ENCODE measurements around the gene PCDHGA9.
"Not testable (repeated sequence)": the region's sequence is repeated elsewhere in the genome, so short reads cannot be mapped to it uniquely, and the experiment has no call there.

Gene PCDHGA9

DNA sequence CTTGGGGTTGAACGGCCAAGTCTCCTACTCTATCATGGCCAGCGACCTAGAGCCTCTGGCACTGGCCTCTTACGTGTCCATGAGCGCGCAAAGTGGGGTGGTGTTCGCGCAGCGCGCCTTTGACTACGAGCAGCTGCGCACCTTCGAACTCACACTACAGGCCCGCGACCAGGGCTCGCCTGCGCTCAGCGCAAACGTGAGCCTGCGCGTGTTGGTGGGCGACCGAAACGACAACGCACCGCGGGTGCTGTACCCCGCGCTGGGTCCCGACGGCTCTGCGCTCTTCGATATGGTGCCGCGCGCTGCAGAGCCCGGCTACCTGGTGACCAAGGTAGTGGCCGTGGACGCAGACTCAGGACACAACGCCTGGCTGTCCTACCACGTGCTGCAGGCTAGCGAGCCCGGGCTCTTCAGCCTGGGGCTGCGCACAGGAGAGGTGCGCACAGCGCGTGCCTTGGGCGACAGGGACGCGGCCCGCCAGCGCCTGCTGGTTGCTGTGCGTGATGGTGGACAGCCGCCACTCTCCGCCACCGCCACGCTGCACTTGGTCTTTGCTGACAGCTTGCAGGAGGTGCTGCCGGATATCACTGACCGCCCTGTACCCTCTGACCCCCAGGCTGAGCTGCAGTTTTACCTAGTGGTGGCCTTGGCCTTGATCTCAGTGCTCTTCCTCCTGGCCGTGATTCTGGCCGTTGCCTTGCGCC is 2.9 kb upstream of the PCDHGA9 start:
- H3K27me3 ChIP-seq (ENCODE audit: insufficient read depth, low read length), result no peaks in the 10 kb centered on the region
- H3K4me3 ChIP-seq (ENCODE audit: low read length), result no peak overlapping the region
- no peak overlapping the region for H3K9ac ChIP-seq (ENCODE audit: low read depth, low read length)
- H3K36me3 ChIP-seq (ENCODE audit: insufficient read depth, low read length), result no peaks in the 10 kb centered on the region; the same call in 1 of the 2 replicates
- peaks cover 52% of the 10 kb centered on the region for H3K9me3 ChIP-seq (ENCODE audit: insufficient read depth, low read depth, low read length)
- no peaks in the 10 kb centered on the region for H3K4me1 ChIP-seq (ENCODE audit: insufficient read depth, low read length)
- no peak overlapping the region for H3K27ac ChIP-seq (ENCODE audit: low read depth, low read length)
- WGBS, result 97% methylated on average over 61 of the region's 61 CpGs

DNA sequence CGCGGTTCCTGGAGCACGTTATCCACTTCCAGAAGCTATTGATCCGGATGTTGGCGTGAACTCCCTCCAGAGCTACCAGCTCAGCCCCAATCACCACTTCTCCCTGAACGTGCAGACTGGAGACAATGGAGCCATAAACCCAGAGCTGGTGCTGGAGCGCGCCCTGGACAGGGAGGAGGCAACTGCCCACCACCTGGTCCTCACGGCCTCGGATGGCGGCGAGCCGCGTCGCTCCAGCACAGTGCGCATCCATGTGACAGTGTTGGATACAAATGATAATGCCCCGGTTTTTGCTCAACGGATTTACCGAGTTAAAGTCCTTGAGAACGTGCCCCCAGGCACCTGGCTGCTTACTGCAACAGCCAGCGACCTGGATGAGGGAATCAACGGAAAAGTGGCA is 809 bp downstream of the PCDHGA9 start:
- 94% methylated on average over 22 of the region's 22 CpGs for WGBS
- no peak overlapping the region for H3K9ac ChIP-seq (ENCODE audit: low read depth, low read length)
- H3K9me3 ChIP-seq (ENCODE audit: insufficient read depth, low read depth, low read length), result peaks cover 29% of the 10 kb centered on the region
- H3K4me1 ChIP-seq (ENCODE audit: insufficient read depth, low read length), result no peaks in the 10 kb centered on the region
- 0 out of 2 replicates have a peak, but pooled peaks cover under 1% of the 10 kb centered on the region for H3K27me3 ChIP-seq (ENCODE audit: insufficient read depth, low read length)
- no peaks in the 10 kb centered on the region; the same call in 1 of the 2 replicates for H3K36me3 ChIP-seq (ENCODE audit: insufficient read depth, low read length)
- no peak overlapping the region for H3K4me3 ChIP-seq (ENCODE audit: low read length)
- no peak overlapping the region for H3K27ac ChIP-seq (ENCODE audit: low read depth, low read length)

GRCh38 chr5:141407790-141408505 is 5.4 kb downstream of the PCDHGA9 start, which contains the start of gene PCDHGB6:
TSS of gene PCDHGB6 (plus strand) at chr5:141408021. CDS start at chr5:141408203, 182 bp downstream.
- not testable (repeated sequence) for H3K27me3 ChIP-seq (ENCODE audit: insufficient read depth, low read length); H3K36me3 ChIP-seq (ENCODE audit: insufficient read depth, low read length); H3K27ac ChIP-seq (ENCODE audit: low read depth, low read length); H3K4me1 ChIP-seq (ENCODE audit: insufficient read depth, low read length)
- H3K9me3 ChIP-seq (ENCODE audit: insufficient read depth, low read depth, low read length), result peaks cover 10% of the 10 kb centered on the region; the same call in 1 of the 2 replicates
- peak within 1 kb of the TSS; percentile 71 for H3K9ac ChIP-seq (ENCODE audit: low read depth, low read length)
- H3K4me3 ChIP-seq (ENCODE audit: low read length), result peak within 1 kb of the TSS; percentile 69
- WGBS, result 66% methylated on average over 49 of the region's 51 CpGs

- Histone ChIP-seq H3K27me3 (ENCODE audit: insufficient read depth, low read length) (peaks cover 10% of the 10 kb centered on the region), H3K27ac (ENCODE audit: low read depth, low read length) (no peak overlapping the region), H3K9ac (ENCODE audit: low read depth, low read length) (no peak overlapping the region), H3K36me3 (ENCODE audit: insufficient read depth, low read length) (peaks cover 3% of the 10 kb centered on the region; the same call in 1 of the 2 replicates), H3K4me3 (ENCODE audit: low read length) (no peak overlapping the region), H3K4me1 (ENCODE audit: insufficient read depth, low read length) (no peaks in the 10 kb centered on the region), H3K9me3 (ENCODE audit: insufficient read depth, low read depth, low read length) (peaks cover 16% of the 10 kb centered on the region; the same call in 1 of the 2 replicates)
- 97% methylated on average over 64 of the region's 64 CpGs for whole genome bisulfite sequencing
These were observed 7.2 kb downstream of the PCDHGA9 start for GRCh38 chr5:141409598-141410306.

DNA sequence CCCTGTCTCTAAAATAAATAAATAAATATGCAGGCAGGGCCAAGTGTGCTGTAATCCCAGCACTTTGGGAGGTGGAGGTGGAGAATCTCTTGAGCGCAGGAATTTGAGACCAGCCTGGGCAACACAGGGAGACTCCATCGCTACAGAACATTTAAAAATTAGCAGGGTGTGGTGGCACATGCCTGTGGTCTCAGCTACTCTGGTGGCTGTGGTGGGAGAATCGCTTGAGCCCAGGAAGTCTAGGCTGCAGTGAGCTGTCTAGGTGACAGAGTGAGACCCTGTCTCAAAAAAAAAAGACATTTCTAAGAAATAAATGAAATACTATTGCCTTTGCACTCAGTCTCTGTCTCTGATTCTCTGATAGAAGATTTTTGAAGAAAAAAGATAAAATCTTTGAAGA is 9.0 kb downstream of the PCDHGA9 start:
- H3K4me1 ChIP-seq (ENCODE audit: insufficient read depth, low read length), result no peaks in the 10 kb centered on the region
- peaks cover 3% of the 10 kb centered on the region; the same call in 1 of the 2 replicates for H3K36me3 ChIP-seq (ENCODE audit: insufficient read depth, low read length)
- H3K9me3 ChIP-seq (ENCODE audit: insufficient read depth, low read depth, low read length), result peaks cover 21% of the 10 kb centered on the region; the same call in 1 of the 2 replicates
- H3K9ac ChIP-seq (ENCODE audit: low read depth, low read length), result no peak overlapping the region
- no peak overlapping the region for H3K4me3 ChIP-seq (ENCODE audit: low read length)
- H3K27me3 ChIP-seq (ENCODE audit: insufficient read depth, low read length), result peaks cover 10% of the 10 kb centered on the region
- WGBS, result 97% methylated on average over 3 of the region's 3 CpGs
- no peak overlapping the region for H3K27ac ChIP-seq (ENCODE audit: low read depth, low read length)

- H3K9me3 ChIP-seq (ENCODE audit: insufficient read depth, low read depth, low read length), result peaks cover 21% of the 10 kb centered on the region; the same call in 1 of the 2 replicates
- H3K9ac ChIP-seq (ENCODE audit: low read depth, low read length), result peak within 1 kb of the TSS; percentile 71
- no peaks in the 10 kb centered on the region for H3K4me1 ChIP-seq (ENCODE audit: insufficient read depth, low read length)
- no peak within 1 kb of the TSS for H3K27ac ChIP-seq (ENCODE audit: low read depth, low read length)
- peaks cover 10% of the 10 kb centered on the region for H3K27me3 ChIP-seq (ENCODE audit: insufficient read depth, low read length)
- peaks cover 3% of the 10 kb centered on the region; the same call in 1 of the 2 replicates for H3K36me3 ChIP-seq (ENCODE audit: insufficient read depth, low read length)
- H3K4me3 ChIP-seq (ENCODE audit: low read length), result peak within 1 kb of the TSS; percentile 77
- 85% methylated on average over 31 of the region's 31 CpGs for WGBS
These were observed 10.4 kb downstream of the PCDHGA9 start, which contains the start of gene PCDHGA10 for GRCh38 chr5:141412854-141413539. TSS of gene PCDHGA10 (plus strand) at chr5:141412987. CDS start at chr5:141413176, 189 bp downstream.

- H3K9me3 ChIP-seq (ENCODE audit: insufficient read depth, low read depth, low read length), result peaks cover 26% of the 10 kb centered on the region
- WGBS, result 90% methylated on average over 25 of the region's 25 CpGs
- peak overlapping the region; percentile 77 for H3K4me3 ChIP-seq (ENCODE audit: low read length)
- H3K27me3 ChIP-seq (ENCODE audit: insufficient read depth, low read length), result peaks cover 12% of the 10 kb centered on the region
- H3K36me3 ChIP-seq (ENCODE audit: insufficient read depth, low read length), result peaks cover 6% of the 10 kb centered on the region; the same call in 1 of the 2 replicates
- H3K9ac ChIP-seq (ENCODE audit: low read depth, low read length), result peak overlapping the region; percentile 71; the same call in 1 of the 2 replicates
- H3K27ac ChIP-seq (ENCODE audit: low read depth, low read length), result no peak overlapping the region
- no peaks in the 10 kb centered on the region for H3K4me1 ChIP-seq (ENCODE audit: insufficient read depth, low read length)
These were observed 11.0 kb downstream of the PCDHGA9 start for GRCh38 chr5:141413540-141414069.

DNA sequence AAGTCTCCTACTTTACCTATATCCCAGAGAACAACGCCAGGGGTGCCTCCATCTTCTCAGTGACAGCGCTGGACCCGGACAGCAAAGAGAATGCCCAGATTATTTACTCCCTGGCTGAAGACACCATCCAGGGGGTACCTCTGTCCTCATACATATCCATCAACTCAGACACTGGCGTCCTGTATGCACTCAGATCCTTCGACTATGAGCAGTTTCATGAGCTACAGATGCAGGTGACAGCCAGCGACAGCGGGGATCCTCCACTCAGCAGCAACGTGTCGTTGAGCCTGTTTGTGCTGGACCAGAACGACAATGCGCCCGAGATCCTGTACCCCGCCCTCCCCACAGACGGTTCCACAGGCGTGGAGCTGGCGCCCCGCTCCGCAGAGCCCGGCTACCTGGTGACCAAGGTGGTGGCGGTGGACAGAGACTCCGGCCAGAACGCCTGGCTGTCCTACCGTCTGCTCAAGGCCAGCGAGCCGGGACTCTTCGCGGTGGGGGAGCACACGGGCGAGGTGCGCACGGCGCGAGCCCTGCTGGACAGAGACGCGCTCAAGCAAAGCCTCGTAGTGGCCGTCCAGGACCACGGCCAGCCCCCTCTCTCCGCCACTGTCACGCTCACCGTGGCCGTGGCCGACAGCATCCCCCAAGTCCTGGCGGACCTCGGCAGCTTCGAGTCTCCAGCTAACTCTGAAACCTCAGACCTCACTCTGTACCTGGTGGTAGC is 12.1 kb downstream of the PCDHGA9 start:
- 96% methylated on average over 46 of the region's 46 CpGs for WGBS
- Histone ChIP-seq H3K36me3 (ENCODE audit: insufficient read depth, low read length) (peaks cover 14% of the 10 kb centered on the region; the same call in 1 of the 2 replicates), H3K9me3 (ENCODE audit: insufficient read depth, low read depth, low read length) (peaks cover 33% of the 10 kb centered on the region)
- H3K4me3 ChIP-seq (ENCODE audit: low read length); H3K4me1 ChIP-seq (ENCODE audit: insufficient read depth, low read length); H3K27me3 ChIP-seq (ENCODE audit: insufficient read depth, low read length); H3K27ac ChIP-seq (ENCODE audit: low read depth, low read length); H3K9ac ChIP-seq (ENCODE audit: low read depth, low read length): not testable (repeated sequence)

DNA sequence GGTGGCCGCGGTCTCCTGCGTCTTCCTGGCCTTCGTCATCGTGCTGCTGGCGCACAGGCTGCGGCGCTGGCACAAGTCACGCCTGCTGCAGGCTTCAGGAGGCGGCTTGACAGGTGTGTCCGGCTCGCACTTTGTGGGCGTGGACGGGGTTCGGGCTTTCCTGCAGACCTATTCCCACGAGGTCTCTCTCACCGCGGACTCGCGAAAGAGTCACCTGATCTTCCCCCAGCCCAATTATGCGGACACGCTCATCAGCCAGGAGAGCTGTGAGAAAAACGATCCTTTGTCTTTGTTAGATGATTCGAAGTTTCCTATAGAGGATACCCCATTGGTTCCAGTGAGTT is 12.7 kb downstream of the PCDHGA9 start:
- not testable (repeated sequence) for H3K27ac ChIP-seq (ENCODE audit: low read depth, low read length); H3K27me3 ChIP-seq (ENCODE audit: insufficient read depth, low read length); H3K4me3 ChIP-seq (ENCODE audit: low read length); H3K9ac ChIP-seq (ENCODE audit: low read depth, low read length); H3K4me1 ChIP-seq (ENCODE audit: insufficient read depth, low read length)
- 96% methylated on average over 24 of the region's 24 CpGs for WGBS
- peaks cover 20% of the 10 kb centered on the region; the same call in 1 of the 2 replicates for H3K36me3 ChIP-seq (ENCODE audit: insufficient read depth, low read length)
- peaks cover 36% of the 10 kb centered on the region for H3K9me3 ChIP-seq (ENCODE audit: insufficient read depth, low read depth, low read length)
